Fibroblast of skin of left biceps (primary cell): ENCODE measurements around the gene ACAP2.
A peak's percentile ranks its signal among the peaks of the same experiment; 100 is the strongest.
"Not testable (repeated sequence)": the region's sequence is repeated elsewhere in the genome, so short reads cannot be mapped to it uniquely, and the experiment has no call there.

Experiments
- DNase-seq, 2 experiments: peaks; one replicate each; pipeline ENCODE4 v3.0.0-alpha.2; 2013; ENCODE audit warnings: low read depth in 2 of 2

The ACAP2 gene, protein sequence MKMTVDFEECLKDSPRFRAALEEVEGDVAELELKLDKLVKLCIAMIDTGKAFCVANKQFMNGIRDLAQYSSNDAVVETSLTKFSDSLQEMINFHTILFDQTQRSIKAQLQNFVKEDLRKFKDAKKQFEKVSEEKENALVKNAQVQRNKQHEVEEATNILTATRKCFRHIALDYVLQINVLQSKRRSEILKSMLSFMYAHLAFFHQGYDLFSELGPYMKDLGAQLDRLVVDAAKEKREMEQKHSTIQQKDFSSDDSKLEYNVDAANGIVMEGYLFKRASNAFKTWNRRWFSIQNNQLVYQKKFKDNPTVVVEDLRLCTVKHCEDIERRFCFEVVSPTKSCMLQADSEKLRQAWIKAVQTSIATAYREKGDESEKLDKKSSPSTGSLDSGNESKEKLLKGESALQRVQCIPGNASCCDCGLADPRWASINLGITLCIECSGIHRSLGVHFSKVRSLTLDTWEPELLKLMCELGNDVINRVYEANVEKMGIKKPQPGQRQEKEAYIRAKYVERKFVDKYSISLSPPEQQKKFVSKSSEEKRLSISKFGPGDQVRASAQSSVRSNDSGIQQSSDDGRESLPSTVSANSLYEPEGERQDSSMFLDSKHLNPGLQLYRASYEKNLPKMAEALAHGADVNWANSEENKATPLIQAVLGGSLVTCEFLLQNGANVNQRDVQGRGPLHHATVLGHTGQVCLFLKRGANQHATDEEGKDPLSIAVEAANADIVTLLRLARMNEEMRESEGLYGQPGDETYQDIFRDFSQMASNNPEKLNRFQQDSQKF

DNA sequence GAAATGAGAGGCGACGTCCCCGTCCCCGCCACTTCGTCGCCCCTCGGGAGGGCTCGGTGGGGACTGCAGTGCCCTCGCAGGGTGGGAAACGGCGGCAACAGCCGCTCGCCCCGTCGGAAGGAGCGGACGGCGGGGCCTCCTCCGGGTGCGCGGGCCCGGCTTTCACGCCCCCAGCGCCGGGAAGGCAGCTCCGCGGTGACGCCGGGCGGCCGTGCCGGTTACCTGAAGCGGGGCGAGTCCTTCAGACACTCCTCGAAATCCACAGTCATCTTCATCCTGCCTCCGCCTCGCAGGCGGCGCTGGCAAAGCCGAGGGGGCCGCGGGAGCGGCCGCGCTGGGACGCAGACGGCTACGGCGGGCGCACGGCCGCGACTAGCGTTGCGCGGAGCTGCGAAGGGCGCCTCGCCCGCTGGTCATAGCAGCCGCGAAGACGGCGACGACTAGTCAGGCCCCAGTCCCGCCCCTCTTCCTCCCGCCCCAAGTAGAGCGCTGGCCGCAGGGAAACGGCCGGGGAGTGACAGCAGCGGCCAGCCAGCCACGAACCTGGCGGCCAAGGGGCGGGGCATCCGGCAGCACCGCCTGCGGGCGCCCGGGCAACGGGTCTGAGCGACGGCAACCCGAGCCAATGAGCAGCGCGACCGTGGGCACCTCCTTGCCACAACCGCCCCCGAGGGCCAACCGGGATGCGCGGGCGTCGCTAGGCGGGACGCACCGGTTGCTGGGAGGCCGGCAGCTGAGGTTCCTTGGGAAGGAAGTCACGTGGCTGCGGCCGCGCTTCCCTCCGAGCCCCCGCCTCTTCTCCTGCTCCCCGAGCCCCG is at the start of gene ACAP2:
Gene ACAP2 (minus strand): TSS at position 448 of the 818 bp plus-strand sequence. CDS start 173 bp downstream, at position 275.
- DNase-seq: peak; percentile 98

DNA sequence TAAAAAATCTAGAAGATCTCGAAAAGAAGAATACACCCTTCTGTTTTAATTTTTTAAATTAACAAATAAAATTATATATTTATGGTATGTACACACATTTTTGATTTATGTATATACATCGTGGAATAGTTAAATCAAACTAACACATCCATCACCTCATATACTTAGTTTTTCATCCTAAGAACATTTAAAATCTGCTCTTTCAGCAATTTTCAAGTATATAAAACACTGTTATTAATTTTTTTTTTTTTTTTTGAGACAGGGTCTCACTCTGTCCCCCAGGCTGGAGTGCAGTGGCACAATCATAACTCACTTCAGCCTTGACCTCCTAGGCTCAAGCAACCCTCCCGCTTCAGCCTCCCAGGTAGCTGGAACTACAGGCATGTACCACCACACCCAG is 32.8 kb upstream of the ACAP2 start:
- no peak for DNase-seq

GRCh38 chr3:195475116-195475515 is 32.3 kb upstream of the ACAP2 start:
- DNase-seq: not testable (repeated sequence)

DNA sequence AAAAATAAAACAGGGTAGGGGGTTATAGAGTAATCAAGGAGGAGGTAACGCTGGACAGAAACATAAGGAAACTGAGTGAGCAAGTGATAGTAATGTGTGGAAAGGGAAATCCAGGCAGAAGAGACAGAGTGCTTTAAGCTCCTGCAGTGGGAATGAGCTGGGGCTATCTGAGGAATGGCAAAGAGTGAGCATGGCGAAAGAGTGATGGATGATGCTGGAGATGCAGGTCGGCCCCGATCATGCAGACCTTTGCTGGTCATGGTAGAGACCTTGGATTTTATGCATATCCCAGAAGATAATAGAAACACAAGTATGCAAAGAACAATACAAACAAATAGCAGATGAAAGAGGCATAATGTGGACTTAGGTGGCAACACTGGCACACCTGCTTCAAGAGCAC is 26.0 kb upstream of the ACAP2 start:
- no peak for DNase-seq

DNA sequence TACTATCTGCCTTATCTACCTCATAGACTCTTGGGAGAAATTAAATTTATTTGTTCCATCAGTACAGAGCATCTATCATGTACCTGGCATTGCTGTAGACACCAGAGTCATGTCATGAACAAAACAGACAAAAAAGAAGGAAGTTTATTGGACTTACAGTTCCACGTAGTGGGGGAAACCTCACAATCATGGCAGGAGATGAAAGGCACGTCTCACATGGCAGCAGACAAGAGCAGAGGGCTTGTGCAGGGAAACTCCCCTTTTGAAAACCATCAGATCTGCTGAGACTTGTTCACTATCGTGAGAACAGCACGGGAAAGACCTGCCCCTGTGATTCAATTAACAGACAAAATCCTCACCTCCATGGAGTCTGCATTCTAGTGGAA is 25.6 kb upstream of the ACAP2 start:
- no peak for DNase-seq

DNA sequence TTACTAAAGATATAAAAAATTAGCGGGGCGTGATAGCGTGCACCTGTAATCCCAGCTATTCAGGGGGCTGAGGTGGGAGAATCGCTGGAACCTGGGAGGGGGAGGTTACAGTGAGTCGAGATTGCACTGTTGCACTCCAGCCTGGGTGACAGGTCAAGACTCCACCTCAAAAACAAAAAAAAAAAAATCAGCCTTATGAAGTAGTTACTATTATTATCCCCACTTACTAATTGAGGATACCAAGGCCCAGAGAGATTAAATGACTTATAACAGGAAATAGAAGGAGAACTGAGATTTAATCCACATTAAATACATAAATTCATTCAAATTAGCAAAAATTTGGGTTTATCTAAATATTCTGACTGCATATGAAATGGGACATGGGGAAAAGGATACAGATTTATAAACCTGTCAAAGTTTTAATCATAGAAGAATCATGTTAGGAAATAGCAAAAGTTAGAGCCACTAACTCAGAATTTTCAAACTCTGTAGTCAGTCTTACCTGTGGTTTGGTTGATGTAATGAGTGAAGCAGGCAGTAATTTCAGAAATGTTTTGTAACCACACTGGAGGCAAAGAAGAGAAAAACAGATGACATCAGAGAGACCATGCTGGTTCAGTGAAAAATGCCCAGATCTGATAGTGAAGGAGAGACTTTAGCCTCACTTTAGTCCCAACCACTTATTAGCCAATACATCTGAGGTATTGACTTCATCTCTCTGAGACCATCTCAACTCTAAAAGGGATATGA is 25.0 kb upstream of the ACAP2 start:
- no peak for DNase-seq

GRCh38 chr3:195466251-195466650 is 23.4 kb upstream of the ACAP2 start:
- no peak for DNase-seq

- DNase-seq: not testable (repeated sequence)
Observed at GRCh38 chr3:195462922-195463321, 20.1 kb upstream of the ACAP2 start.

- DNase-seq: no peak
Observed at GRCh38 chr3:195462308-195462610, 19.4 kb upstream of the ACAP2 start.

GRCh38 chr3:195461594-195462307 is 18.9 kb upstream of the ACAP2 start:
- no peak for DNase-seq

DNA sequence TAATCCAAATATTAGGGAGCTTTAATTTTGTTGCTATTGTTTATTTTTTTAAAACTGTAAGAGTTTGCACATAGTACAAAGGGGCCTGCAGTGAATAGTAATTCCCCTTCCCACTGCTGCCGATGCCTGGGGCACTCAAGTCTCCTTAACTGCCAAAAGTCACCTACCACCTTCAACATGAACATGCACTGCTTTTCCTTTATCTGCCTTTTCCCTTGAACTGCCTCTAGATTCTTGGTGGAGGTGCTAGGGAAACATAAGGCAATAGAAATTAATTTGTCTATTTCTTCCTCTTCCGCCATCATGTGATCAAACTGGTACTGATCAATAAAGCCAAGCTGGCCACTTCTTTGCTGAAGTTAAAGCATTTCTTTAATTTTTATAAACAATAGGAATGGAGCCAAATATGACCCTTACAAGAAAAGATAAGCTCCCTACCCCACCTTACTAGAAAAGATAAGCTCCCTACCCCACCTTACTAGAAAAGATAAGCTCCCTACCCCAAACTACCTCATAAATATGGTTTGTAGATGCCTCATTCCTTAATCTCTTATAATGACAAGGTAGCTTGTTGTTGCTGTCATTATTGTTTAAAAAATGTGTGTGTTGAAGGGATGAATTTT is 17.4 kb upstream of the ACAP2 start:
- no peak for DNase-seq

- no peak for DNase-seq
Observed at GRCh38 chr3:195458316-195458717, 15.5 kb upstream of the ACAP2 start.

DNA sequence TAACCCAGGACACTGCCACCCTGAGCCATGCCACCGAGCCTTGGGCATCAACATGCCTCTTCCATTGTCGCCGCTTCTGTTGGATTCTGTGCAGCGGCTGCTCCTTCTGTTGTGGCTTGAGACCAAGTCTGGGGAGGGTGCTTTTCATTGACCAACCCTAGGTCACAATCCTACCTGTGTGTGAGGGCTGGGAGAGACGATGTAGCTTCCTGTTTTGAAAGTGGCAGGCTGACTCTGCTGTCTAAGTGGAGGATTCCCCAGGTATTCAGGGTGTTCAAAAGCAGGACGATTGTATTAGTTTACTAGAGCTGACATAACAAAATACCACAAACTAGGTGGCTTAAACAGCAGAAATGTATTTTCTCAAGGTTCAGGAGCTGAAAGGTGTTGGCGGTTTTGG is 13.0 kb upstream of the ACAP2 start:
- no peak for DNase-seq

DNA sequence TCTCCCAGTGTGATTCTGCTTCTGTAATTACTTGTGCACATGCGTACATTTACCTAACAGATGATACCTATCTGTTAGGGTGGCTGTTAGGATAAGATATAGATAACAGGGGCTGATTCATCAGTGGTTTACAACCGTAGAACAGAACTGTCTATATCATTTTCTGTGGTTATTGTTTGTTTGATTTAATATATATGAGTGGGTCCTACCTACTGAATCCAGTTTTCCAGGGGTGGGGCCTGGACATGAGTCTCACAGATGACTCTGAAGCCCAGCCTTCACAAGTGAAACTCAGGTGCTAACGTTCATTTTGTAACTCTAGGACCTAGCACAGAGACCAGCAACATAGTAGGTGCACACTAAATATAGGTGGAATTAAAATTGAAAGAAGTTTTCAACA is 10.4 kb upstream of the ACAP2 start:
- DNase-seq: no peak

GRCh38 chr3:195451373-195452015 is 8.7 kb upstream of the ACAP2 start:
- DNase-seq: no peak

- DNase-seq: peak; percentile 21 to 25
Observed at GRCh38 chr3:195450731-195451229, 8.0 kb upstream of the ACAP2 start.

DNA sequence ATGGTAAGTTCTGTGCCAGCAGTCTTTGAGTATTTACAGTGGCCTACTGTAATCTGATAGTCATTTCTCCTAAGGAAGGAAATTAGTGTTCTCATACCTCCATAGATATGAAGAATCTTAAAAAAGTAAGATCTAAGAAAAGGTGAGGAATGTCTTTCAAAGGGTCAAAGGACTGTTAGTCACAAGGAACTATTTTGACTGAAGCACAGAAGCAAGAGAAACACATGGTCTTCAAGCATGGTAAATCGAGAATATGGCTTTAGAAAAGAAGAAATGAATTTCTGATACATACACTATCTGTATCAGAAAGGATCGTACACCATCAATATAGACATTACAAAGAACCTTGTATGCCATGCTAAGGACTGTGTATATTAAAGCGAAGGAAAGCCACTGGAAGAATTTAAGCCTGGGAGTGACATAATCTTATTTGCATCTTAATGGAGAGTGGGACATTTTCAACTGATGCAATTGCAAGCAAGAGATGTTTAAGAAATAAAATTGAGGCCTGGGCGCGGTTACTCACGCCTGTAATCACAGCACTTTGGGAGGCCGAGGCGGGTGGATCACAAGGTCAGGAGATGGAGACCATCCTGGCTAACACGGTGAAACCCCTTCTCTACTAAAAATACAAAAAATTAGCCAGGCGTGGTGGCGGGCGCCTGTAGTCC is 5.5 kb upstream of the ACAP2 start:
- DNase-seq: no peak

DNA sequence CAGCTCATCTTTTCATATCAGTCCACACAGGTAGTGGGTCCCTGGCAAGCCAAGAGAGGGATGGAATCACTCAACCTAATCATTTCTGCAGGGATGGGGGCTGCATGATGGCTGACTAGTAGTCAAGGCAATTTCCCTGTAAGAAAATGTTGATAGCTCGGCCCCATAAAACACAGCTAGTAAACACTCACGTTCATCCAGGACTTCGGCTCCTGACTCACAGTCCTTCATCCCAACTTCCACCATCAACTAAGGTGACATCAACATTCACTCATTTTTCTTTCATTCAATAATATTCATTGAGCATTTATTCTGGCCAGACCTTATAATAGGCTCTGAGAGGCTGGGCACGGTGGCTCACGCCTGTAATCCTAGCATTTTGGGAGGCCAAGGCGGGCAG is 4.4 kb upstream of the ACAP2 start:
- DNase-seq: no peak

- DNase-seq: no peak
Observed at GRCh38 chr3:195446359-195446758, 3.5 kb upstream of the ACAP2 start.
